Measurements from ENCODE around the gene MPHOSPH8.
"Not testable (repeated sequence)": the region's sequence is repeated elsewhere in the genome, so short reads cannot be mapped to it uniquely, and the experiment has no call there.

The MPHOSPH8 gene

DNA sequence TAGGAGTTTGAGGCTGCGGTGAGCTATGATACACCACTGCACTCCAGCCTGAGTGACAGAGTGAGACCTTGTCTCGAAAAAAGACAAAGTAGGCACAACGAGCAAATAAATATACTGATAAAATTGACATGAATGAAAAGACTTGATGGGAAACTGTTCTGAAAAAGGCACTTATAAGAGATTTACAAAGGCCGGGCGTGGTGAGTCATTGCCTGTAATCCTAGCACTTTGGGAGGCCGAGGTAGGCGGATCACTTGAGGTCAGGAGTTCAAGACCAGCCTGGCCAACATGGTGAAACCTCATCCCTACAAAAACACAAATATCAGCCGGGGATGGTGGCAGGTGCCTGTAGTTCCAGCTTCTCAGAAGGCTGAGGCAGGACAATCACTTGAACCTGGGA lies 58.0 kb downstream of the MPHOSPH8 start:
- DNase-seq = not testable (repeated sequence)

GRCh38 chr13:19695428-19695827 lies 62.0 kb downstream of the MPHOSPH8 start:
- DNase-seq = no peak

DNA sequence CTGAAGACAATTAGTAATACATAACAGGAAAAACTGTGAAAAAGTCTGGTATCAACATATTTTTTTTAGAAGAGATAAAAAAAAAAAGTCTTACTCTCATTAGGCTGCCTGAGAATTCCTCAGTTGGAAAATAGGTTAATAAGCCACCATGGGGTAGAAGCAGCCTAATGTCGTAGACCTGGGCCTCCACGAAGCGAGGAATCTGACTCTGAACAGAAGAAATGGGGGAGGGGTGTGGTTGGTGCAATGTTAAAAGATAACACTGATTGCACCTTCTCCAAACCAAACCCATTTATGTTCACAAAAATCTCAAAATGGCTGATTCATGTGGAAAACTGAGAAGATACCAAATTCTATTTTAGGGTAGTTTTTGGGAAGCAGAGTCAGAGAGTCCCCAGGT lies 62.4 kb downstream of the MPHOSPH8 start:
- no peak for DNase-seq

GRCh38 chr13:19700963-19701362 lies 67.5 kb downstream of the MPHOSPH8 start:
- DNase-seq = not testable (repeated sequence)

GRCh38 chr13:19701619-19702018 lies 68.2 kb downstream of the MPHOSPH8 start:
- not testable (repeated sequence) for DNase-seq

GRCh38 chr13:19704256-19704655 lies 70.8 kb downstream of the MPHOSPH8 start:
- DNase-seq = not testable (repeated sequence)

- DNase-seq = not testable (repeated sequence)
These were observed 75.6 kb downstream of the MPHOSPH8 start for GRCh38 chr13:19709039-19709438.

GRCh38 chr13:19709782-19710181 lies 76.3 kb downstream of the MPHOSPH8 start:
- not testable (repeated sequence) for DNase-seq

DNA sequence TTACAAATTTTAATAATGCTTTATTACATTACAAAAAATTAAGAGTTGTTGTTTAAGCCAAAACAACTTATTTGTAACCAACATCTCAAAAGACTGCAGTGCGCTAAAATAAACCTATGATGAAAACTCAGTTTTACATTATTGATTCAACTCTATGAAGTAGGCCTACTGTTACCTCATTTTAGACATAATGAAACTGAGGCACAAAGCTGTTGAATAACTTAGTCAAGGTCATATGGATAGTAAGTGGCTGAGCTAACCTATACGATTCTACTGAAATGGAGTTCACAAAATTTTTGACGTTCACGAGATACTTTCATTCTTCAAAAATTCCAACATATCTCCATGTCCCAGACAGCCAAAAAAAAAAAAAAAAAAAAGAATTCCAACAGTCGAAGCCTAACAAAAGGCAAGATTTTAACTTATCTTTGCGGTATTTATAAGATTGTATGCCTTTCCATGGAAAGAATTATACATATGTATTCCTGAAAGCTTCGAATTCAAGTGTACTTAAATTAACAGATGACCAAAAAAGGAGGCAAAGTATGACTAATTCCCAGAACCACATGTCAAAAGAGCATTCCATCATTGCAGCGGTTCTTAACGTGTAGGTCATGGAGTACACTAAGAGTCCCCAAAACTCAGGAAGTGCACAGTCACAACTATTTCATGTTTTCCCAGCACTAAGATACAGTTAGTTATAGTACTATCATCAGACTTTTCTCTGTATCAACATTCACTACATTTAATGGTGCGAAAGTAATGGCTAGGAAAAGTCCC lies 79.9 kb downstream of the MPHOSPH8 start:
- no peak for DNase-seq

- DNase-seq = no peak
These were observed 86.6 kb downstream of the MPHOSPH8 start for GRCh38 chr13:19720039-19720438.
